ENCODE measurements around the gene EPPIN. TPM values are rescaled to one million over a fixed set of nuclear protein-coding genes. Genes with fewer than 3 reads are reported as not detected.

Gene EPPIN
- total and polyA plus RNA-seq, 2 donors (not counting 3 experiments of a cell fraction or from before 2014, with no cell fraction given): not detected

DNA sequence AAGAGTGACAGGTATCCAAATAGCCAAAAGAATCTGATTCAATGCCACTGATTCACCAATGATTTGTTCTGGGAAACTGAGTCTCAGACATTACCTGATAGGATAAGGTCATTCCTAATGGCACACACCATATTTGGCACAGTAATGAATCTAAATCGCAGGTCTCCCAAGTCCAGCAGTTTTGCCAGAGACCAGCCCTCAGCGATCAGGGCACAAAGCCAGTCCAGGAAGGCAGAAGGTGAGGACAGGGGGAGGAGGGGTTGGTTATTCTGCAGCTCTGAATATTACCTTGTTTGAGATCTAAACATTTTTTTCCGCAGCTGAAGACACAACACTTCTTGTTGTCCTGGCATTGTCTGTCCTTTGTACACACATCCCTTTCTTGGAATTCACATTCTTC is 1.9 kb downstream of the EPPIN start:
- CTCF ChIA-PET: interaction anchor here (1.3 kb wide), 1 partner anchor 225 kb away, joined by 16 read pairs; no protein-coding TSS in a partner anchor
- dilution Hi-C loops (cut with MboI; ENCODE audit: extremely low pct_ligation_motif_present, low sequenced_read_pairs): no loop called here
- Histone ChIP-seq H3K9me3 (replicated peaks; ENCODE audit: control insufficient read depth, insufficient read depth, low read length) (no peaks in the 10 kb centered on the region), H3K4me2 (ENCODE audit: insufficient read depth, low read length) (no peak overlapping the region), H4K20me1 (replicated peaks; ENCODE audit: control insufficient read depth, extremely low read depth, insufficient read depth, low read length) (no peaks in the 10 kb centered on the region), H3K27ac (ENCODE audit: insufficient read depth, low read depth, low read length) (no peak overlapping the region), H3K27me3 (ENCODE audit: control insufficient read depth in 2 of 2, insufficient read depth in 2 of 2, low read length in 2 of 2) (no peaks in the 10 kb centered on the region), H2AFZ (ENCODE audit: low read depth, low read length) (no peak overlapping the region), H3K4me3 (replicated peaks in 1 of 3; ENCODE audit: insufficient read depth in 1 of 3, low read depth in 1 of 3, low read length in 3 of 3) (no peak overlapping the region), H3K9me1 (replicated peaks; ENCODE audit: control insufficient read depth, extremely low read depth, insufficient read depth, low read length) (no peaks in the 10 kb centered on the region), H3K79me2 (ENCODE audit: control insufficient read depth, insufficient read depth, low read length) (no peaks in the 10 kb centered on the region), H3K4me1 (ENCODE audit: control insufficient read depth, extremely low read depth, insufficient read depth, low read length) (no peaks in the 10 kb centered on the region), H3K9ac (replicated peaks; ENCODE audit: extremely low read depth, insufficient read depth, low read length) (no peak overlapping the region), H3K36me3 (ENCODE audit: control insufficient read depth in 2 of 2, extremely low read depth in 1 of 2, insufficient read depth in 2 of 2, low read length in 2 of 2) (no peaks in the 10 kb centered on the region)
- DNase-seq (ENCODE audit: low read depth, low spot score) (no peak), FAIRE-seq (no peak)
- intact Hi-C loops (cut with micrococcal nuclease): no loop called here
- TF ChIP-seq POLR2A (IDR thresholded peaks at IDR 0.05; ENCODE audit: low read depth, low read length) (no peak), MAX (IDR thresholded peaks at IDR 0.05; ENCODE audit: insufficient read depth, insufficient read length) (no peak), POLR2AphosphoS5 (IDR thresholded peaks at IDR 0.05; ENCODE audit: insufficient read depth, low read depth, low read length) (no peak), JUN (IDR thresholded peaks at IDR 0.05; ENCODE audit: borderline replicate concordance, insufficient read depth, insufficient read length, low read depth) (no peak), FOS (IDR thresholded peaks at IDR 0.05; ENCODE audit: borderline replicate concordance, insufficient read depth, low read length) (no peak), MYC (IDR thresholded peaks at IDR 0.05; ENCODE audit: low read depth, low read length) (no peak), EZH2 (IDR thresholded peaks at IDR 0.05; ENCODE audit: borderline replicate concordance, low read depth, low read length, severe bottlenecking) (no peak), GATA2 (IDR thresholded peaks at IDR 0.05; ENCODE audit: insufficient read depth, insufficient read length, low read depth, low read length) (no peak)
- TF ChIP-seq, protein P1, sequence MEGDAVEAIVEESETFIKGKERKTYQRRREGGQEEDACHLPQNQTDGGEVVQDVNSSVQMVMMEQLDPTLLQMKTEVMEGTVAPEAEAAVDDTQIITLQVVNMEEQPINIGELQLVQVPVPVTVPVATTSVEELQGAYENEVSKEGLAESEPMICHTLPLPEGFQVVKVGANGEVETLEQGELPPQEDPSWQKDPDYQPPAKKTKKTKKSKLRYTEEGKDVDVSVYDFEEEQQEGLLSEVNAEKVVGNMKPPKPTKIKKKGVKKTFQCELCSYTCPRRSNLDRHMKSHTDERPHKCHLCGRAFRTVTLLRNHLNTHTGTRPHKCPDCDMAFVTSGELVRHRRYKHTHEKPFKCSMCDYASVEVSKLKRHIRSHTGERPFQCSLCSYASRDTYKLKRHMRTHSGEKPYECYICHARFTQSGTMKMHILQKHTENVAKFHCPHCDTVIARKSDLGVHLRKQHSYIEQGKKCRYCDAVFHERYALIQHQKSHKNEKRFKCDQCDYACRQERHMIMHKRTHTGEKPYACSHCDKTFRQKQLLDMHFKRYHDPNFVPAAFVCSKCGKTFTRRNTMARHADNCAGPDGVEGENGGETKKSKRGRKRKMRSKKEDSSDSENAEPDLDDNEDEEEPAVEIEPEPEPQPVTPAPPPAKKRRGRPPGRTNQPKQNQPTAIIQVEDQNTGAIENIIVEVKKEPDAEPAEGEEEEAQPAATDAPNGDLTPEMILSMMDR (IDR thresholded peaks at IDR 0.05; ENCODE audit: extremely low read depth in 1 of 2, insufficient read depth in 1 of 2, low read depth in 1 of 2, low read length in 2 of 2): no peak
- POLR2A ChIA-PET: no interaction called here
- no TSS peak for BruUV-seq (replicated peaks)

All from endothelial cell of umbilical vein (primary cell).